WTC11 (cell line): ENCODE results near the gene TMEM178B. TPM values are rescaled to one million over a fixed set of nuclear protein-coding genes. Genes with fewer than 3 reads are reported as not detected.

ENCODE experiments used
- ATAC-seq: fragments of 200-7000 bp; cut with Tn5 transposase; 2 replicates; pipeline ENCODE4 v1.10.0; 2021; ENCODE audit warnings: mild to moderate bottlenecking, moderate library complexity
- CTCF ChIA-PET: fragments of 300-600 bp; sonication (Branson Sonifier 250); formaldehyde crosslinking; loops from one replicate; lab custom pipeline; 2021; ENCODE audit warnings: antibody characterized with exemption; lab: Charles Lee
- POLR2A ChIA-PET: fragments of 350-600 bp; sonication (Branson Sonifier 250); formaldehyde crosslinking; loops from one replicate; lab custom pipeline; 2021; ENCODE audit warnings: antibody characterized with exemption; lab: Charles Lee
- DNase-seq: peaks from one replicate; pipeline ENCODE4 v3.0.0; 2021; ENCODE audit warnings: low spot score
- H3K27ac Mint-ChIP-seq: 2 replicates; pipeline ENCODE4 v1.8.0; 2021; ENCODE audit warnings: mixed read lengths
- H3K27me3 Mint-ChIP-seq: 2 replicates; pipeline ENCODE4 v1.8.0; 2021; ENCODE audit warnings: low read depth, mild to moderate bottlenecking, moderate library complexity, mixed read lengths
- H3K36me3 Mint-ChIP-seq: 2 replicates; pipeline ENCODE4 v1.8.0; 2021; ENCODE audit warnings: mixed read lengths
- H3K4me1 Mint-ChIP-seq: 2 replicates; pipeline ENCODE4 v1.8.0; 2022; ENCODE audit warnings: mixed read lengths
- H3K4me3 Mint-ChIP-seq: 2 replicates; pipeline ENCODE4 v1.8.0; 2021; ENCODE audit warnings: mild to moderate bottlenecking, moderate library complexity, mixed read lengths
- H3K9me3 Mint-ChIP-seq: 2 replicates; pipeline ENCODE4 v1.8.0; 2021; ENCODE audit warnings: mixed read lengths
- AFF4 ChIP-seq: sonication (generic); formaldehyde crosslinking; IDR thresholded peaks from 2 replicates; pipeline ENCODE4 v1.8.1; 2023; ENCODE audit warnings: mild to moderate bottlenecking, missing genetic modification reagents, borderline replicate concordance
- ATF3 ChIP-seq: sonication (generic); formaldehyde crosslinking; conservative IDR thresholded peaks from 2 replicates; pipeline ENCODE4 v1.8.1; 2022; ENCODE audit warnings: mild to moderate bottlenecking, missing genetic modification reagents
- ATF6 ChIP-seq: sonication (generic); formaldehyde crosslinking; IDR thresholded peaks from 2 replicates; pipeline ENCODE4 v1.8.1; 2023; ENCODE audit warnings: mild to moderate bottlenecking, missing genetic modification reagents
- ERG ChIP-seq: fragments of 250-450 bp; sonication (Bioruptor Pico); IDR thresholded peaks from 2 replicates; pipeline ENCODE4 v1.8.0; 2021; ENCODE audit warnings: mild to moderate bottlenecking
- ETV6 ChIP-seq: sonication (generic); formaldehyde crosslinking; IDR thresholded peaks from 2 replicates; pipeline ENCODE4 v1.8.1; 2022; ENCODE audit warnings: mild to moderate bottlenecking, missing genetic modification reagents
- NFATC4 ChIP-seq: fragments of 250-450 bp; sonication (Bioruptor Pico); IDR thresholded peaks from 2 replicates; pipeline ENCODE4 v1.9.0; 2021; ENCODE audit warnings: mild to moderate bottlenecking
- NFYB ChIP-seq: sonication (generic); formaldehyde crosslinking; conservative IDR thresholded peaks from 2 replicates; pipeline ENCODE4 v1.8.0; 2022; ENCODE audit warnings: low read depth, missing genetic modification reagents
- NR1H2 ChIP-seq: sonication (generic); formaldehyde crosslinking; IDR thresholded peaks from 2 replicates; pipeline ENCODE4 v1.9.0; 2021; ENCODE audit warnings: mild to moderate bottlenecking, moderate library complexity, missing genetic modification reagents
- NR3C1 ChIP-seq: sonication (generic); formaldehyde crosslinking; conservative IDR thresholded peaks from 2 replicates; pipeline ENCODE4 v1.8.1; 2023; ENCODE audit warnings: low read depth, mild to moderate bottlenecking, missing genetic modification reagents
- USF1 ChIP-seq: sonication (generic); formaldehyde crosslinking; IDR thresholded peaks from 2 replicates; pipeline ENCODE4 v1.8.0; 2022; ENCODE audit warnings: mild to moderate bottlenecking, missing genetic modification reagents
- ZNF232 ChIP-seq: sonication (generic); formaldehyde crosslinking; IDR thresholded peaks from 2 replicates; pipeline ENCODE4 v1.8.0; 2022; ENCODE audit warnings: mild to moderate bottlenecking, missing genetic modification reagents
- ZNF423 ChIP-seq: fragments of 250-450 bp; sonication (Bioruptor Pico); IDR thresholded peaks from 2 replicates; pipeline ENCODE4 v2.1.2; 2022; ENCODE audit warnings: mild to moderate bottlenecking, moderate library complexity
- total RNA-seq: library from RNA; stranded (reverse); gene quantifications from 3 replicates; pipeline ENCODE4 v1.2.3, GENCODE V29; 2021

TMEM178B gene
- total RNA-seq, 1 experiment from 2014 or later: 20.4 TPM

GRCh38 chr7:141460781-141461715 lies 387.2 kb downstream of the TMEM178B start:
- POLR2A ChIA-PET: no interaction called here

GRCh38 chr7:141461924-141462323 lies 388.1 kb downstream of the TMEM178B start:
- POLR2A ChIA-PET: no interaction called here
- no peaks in the 10 kb centered on the region for H3K9me3 Mint-ChIP-seq
- CTCF ChIA-PET: interaction anchor here (0.6 kb wide), 1 partner anchor 268 kb away, joined by 3 read pairs; no protein-coding TSS in a partner anchor
- H3K4me1 Mint-ChIP-seq: peaks cover 17% of the 10 kb centered on the region
- TF ChIP-seq NR3C1 (CRISPR knock-in tag) (no peak), ETV6 (CRISPR knock-in tag) (no peak), AFF4 (CRISPR knock-in tag) (no peak), USF1 (CRISPR knock-in tag) (no peak), ERG (CRISPR knock-in tag) (no peak), ZNF232 (CRISPR knock-in tag) (no peak), ZNF423 (CRISPR knock-in tag) (no peak), NR1H2 (no peak), ATF6 (CRISPR knock-in tag) (no peak), NFYB (CRISPR knock-in tag) (no peak)
- no peak overlapping the region for H3K4me3 Mint-ChIP-seq
- ATAC-seq (no peak), DNase-seq (no peak)
- no peaks in the 10 kb centered on the region for H3K27me3 Mint-ChIP-seq
- H3K36me3 Mint-ChIP-seq: no peaks in the 10 kb centered on the region
- peak overlapping the region; percentile 48; the same call in 1 of the 2 replicates for H3K27ac Mint-ChIP-seq

More at GRCh38 chr7:141460781-141461715, 387.2 kb downstream of the TMEM178B start:
- Mint-ChIP-seq H3K9me3 (no peaks in the 10 kb centered on the region), H3K36me3 (no peaks in the 10 kb centered on the region), H3K4me3 (no peak overlapping the region), H3K27ac (no peak overlapping the region), H3K4me1 (peaks cover 17% of the 10 kb centered on the region), H3K27me3 (no peaks in the 10 kb centered on the region)
- no peak for TF ChIP-seq NFATC4 (CRISPR knock-in tag)
- TF ChIP-seq AFF4 (CRISPR knock-in tag): no peak
- TF ChIP-seq ATF3 (CRISPR knock-in tag): 0 out of 2 replicates have a peak, but pooled peaks have one; percentile 36
- ATAC-seq: peak; percentile 41
- DNase-seq: no peak
- CTCF ChIA-PET: interaction anchor here (0.6 kb wide), 1 partner anchor 137 kb away, joined by 3 read pairs; no protein-coding TSS in a partner anchor
